Lower leg skin (tissue), 4 donors: ENCODE results near the gene ATP13A2. TPM values are rescaled to one million over a fixed set of nuclear protein-coding genes. Genes with fewer than 3 reads are reported as not detected.

Source experiments
- DNase-seq, 2 donors: peaks; one replicate each; pipeline ENCODE4 v3.0.0-alpha.2; 2019; ENCODE audit warnings: low spot score in 2 of 2
- H3K4me3 ChIP-seq: fragments of 200-600 bp; sonication (generic); 2 replicates; pipeline ENCODE4 v1.5.1; 2017; ENCODE audit warnings: mild to moderate bottlenecking, low read depth; ENCODE audit not compliant: poor library complexity, severe bottlenecking
- CTCF ChIP-seq, 3 donors: fragments of 450-650 bp; IDR thresholded peaks; one replicate each; pipeline ENCODE4 v1.5.1; 2016; ENCODE audit warnings: antibody characterized with exemption in 3 of 3, mild to moderate bottlenecking in 3 of 3, moderate library complexity in 2 of 3
- POLR2A ChIP-seq, 2 donors: fragments of 450-650 bp; IDR thresholded peaks; one replicate each; pipeline ENCODE4 v1.6.1; 2016 to 2017; ENCODE audit warnings: antibody characterized with exemption in 2 of 2, mild to moderate bottlenecking in 1 of 2, moderate library complexity in 1 of 2
- WGBS, 2 donors: methylation state at CpG; one replicate each; pipeline ENCODE4 v1.1.5; 2018; 5-methylcytosine and 5-hydroxymethylcytosine counted together
- intact Hi-C: fragments of 100-400 bp; cut with DNase I; formaldehyde crosslinking; loops from one replicate; pipeline ENCODE4 v1.15.0; 2023; ENCODE audit warnings: low total_unique reads
- total RNA-seq, 4 donors: library from RNA; depleted of rRNA; stranded (reverse); fragments of >200 nt; gene quantifications; one replicate each; pipeline ENCODE4 v1.1.0, GENCODE V29; 2016

ATP13A2 gene
- total RNA-seq, 4 donors from 2014 or later, result 22.1 to 50.2 (median 38.8) TPM

- no peak overlapping the region for H3K4me3 ChIP-seq
- TF ChIP-seq POLR2A (IDR thresholded peaks at IDR 0.05) (no peak), CTCF (IDR thresholded peaks at IDR 0.05) (no peak)
- peak; percentile 63 to 87 for DNase-seq
- intact Hi-C loops, result no loop called here
- 43 to 56% methylated on average over 5 of the region's 5 CpGs for WGBS, 2 donors
Observed at GRCh38 chr1:17027403-17027802, 15.7 kb upstream of the ATP13A2 start.

DNA sequence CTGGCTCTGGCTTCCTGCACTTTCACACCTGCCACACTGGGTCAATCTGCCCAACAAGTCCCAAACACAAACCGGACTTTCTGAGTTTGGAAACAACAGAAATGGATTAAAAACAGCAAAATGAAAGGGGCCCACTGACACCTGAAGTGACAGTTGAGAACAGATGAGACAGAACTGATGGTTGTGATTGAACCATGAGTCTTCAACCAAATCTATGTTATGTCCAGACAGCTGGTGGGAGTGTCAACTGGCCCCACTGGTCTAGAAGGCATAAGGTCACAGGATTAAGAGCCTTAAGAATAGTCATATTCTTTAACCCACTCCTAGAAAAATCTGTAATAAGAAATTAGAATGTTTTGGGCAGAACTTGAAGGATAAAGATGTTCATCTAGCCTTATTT, 13.0 kb upstream of the ATP13A2 start:
- TF ChIP-seq POLR2A (IDR thresholded peaks at IDR 0.05) (no peak), CTCF (IDR thresholded peaks at IDR 0.05) (no peak)
- WGBS, 2 donors, result 79 to 81% methylated on average over 1 of the region's 1 CpG
- no peak overlapping the region for H3K4me3 ChIP-seq
- intact Hi-C loops, result no loop called here
- DNase-seq, result no peak

DNA sequence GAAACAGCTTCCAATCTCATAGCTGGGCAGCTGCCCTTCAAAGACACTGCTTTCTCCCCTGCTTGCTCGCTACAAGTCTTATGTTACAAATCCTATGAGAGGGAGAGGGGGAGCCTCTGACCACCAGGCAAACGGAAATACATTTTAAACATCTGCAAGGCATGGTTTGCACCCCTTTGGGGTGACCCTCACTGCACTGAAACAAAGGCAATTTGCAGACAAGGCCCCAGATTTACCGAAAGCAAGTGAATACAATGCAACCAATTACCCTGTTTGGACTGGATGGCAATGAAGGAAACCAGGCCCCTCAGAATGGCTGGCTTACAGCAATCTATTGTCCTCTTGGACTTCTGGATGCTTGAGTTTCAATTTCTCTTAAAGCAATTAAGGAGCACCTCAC, 11.8 kb upstream of the ATP13A2 start:
- DNase-seq, result peak in 1 of 2 donors; percentile 28
- no peak for TF ChIP-seq CTCF (IDR thresholded peaks at IDR 0.05)
- no peak for TF ChIP-seq POLR2A (IDR thresholded peaks at IDR 0.05)
- 93% methylated on average over 3 of the region's 3 CpGs for WGBS, 2 donors
- no peak overlapping the region for H3K4me3 ChIP-seq
- intact Hi-C loops, result no loop called here

GRCh38 chr1:17023102-17023501, 11.4 kb upstream of the ATP13A2 start:
- no peak for TF ChIP-seq POLR2A (IDR thresholded peaks at IDR 0.05)
- TF ChIP-seq CTCF (IDR thresholded peaks at IDR 0.05), result no peak
- 55 to 62% methylated on average over 4 of the region's 4 CpGs for WGBS, 2 donors
- no peak overlapping the region for H3K4me3 ChIP-seq
- intact Hi-C loops, result no loop called here
- DNase-seq, result no peak

- WGBS, 2 donors, result 88 to 92% methylated on average over 10 of the region's 10 CpGs
- intact Hi-C loops, result no loop called here
- no peak overlapping the region for H3K4me3 ChIP-seq
- TF ChIP-seq POLR2A (IDR thresholded peaks at IDR 0.05) (no peak), CTCF (IDR thresholded peaks at IDR 0.05) (no peak)
- peak in 1 of 2 donors; percentile 49 for DNase-seq
Observed at GRCh38 chr1:17021896-17022295, 10.2 kb upstream of the ATP13A2 start.

DNA sequence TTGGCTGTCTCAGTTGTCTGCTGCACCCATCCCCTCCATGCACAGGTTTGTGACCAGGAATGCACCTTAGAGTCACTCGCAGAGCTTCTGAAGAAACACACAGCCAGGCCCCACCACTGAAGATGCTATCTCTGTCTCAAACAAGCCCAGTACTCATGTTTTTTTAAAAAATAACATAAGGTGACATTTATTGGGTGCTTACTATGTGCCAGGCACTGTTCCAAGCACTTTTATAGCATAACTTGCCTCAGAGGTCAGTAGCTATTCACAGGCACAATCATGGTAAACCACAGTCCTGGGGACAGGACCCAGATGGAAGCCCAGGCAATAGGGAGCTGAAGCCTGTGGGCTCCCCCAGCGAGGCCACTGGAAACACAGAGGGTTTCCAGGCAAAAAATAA, 8.8 kb upstream of the ATP13A2 start:
- no peak for DNase-seq
- 96 to 97% methylated on average over 2 of the region's 2 CpGs for WGBS, 2 donors
- intact Hi-C loops, result no loop called here
- no peak for TF ChIP-seq CTCF (IDR thresholded peaks at IDR 0.05)
- TF ChIP-seq POLR2A (IDR thresholded peaks at IDR 0.05), result no peak
- no peak overlapping the region for H3K4me3 ChIP-seq
